HG02840 (cell line): ENCODE measurements around the gene PLA2G15.
A peak's percentile ranks its signal among the peaks of the same experiment; 100 is the strongest.

ENCODE experiments used
- ATAC-seq: cut with Tn5 transposase; IDR thresholded peaks from one replicate; pipeline ENCODE4 v1.9.1; 2021; ENCODE audit warnings: mild to moderate bottlenecking, moderate library complexity, moderate number of reproducible peaks; ENCODE audit not compliant: unreplicated experiment, low FRiP score

PLA2G15 gene

DNA sequence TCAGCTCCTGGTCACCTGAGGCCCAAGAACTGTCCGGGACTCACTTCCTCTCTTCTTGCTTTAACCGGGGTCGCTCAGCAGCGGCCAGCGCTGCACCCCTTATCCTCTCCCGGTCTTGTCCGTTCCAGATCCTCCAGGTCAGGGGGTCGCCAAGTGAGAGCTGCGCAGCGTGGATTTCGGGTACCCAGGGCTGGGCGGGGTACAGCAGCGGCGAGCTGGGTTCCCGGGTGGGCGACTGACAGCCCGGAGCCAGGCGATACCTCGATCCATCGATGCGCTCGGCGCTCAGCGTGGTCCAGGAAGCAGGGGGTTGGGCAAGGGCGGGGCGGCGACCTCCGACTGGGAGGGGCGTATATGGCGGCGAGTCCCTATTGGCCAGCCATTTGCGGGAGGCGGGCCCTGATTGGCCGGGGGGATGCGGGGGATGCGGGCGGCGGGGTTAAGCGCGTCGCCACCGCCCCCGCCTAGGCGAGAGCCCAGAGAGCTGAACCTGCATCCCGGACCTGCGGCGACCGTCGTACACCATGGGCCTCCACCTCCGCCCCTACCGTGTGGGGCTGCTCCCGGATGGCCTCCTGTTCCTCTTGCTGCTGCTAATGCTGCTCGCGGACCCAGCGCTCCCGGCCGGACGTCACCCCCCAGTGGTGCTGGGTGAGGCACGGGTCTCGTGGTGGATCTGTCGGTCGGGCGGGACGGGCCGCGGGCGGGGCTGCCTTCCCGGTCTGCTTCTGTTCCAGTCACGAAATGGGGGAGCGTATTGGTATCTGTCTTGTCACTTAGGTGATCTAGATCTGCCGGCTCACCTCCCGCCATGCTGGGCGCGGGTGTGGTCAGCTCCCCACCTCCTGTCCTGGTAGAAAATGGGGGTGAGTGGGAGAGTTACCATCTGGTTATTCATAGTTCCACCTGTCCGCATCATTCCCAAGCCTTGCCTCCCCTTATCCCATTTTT is at the start of gene PLA2G15:
PLA2G15 (plus strand) TSS at position 471 of the 951 bp plus-strand sequence; CDS start at position 525, 54 bp downstream.
- peak; percentile 88 for ATAC-seq

GRCh38 chr16:68197250-68197649 is 47.9 kb upstream of the PLA2G15 start:
- no peak for ATAC-seq

GRCh38 chr16:68200088-68200783 is 44.9 kb upstream of the PLA2G15 start:
- no peak for ATAC-seq

DNA sequence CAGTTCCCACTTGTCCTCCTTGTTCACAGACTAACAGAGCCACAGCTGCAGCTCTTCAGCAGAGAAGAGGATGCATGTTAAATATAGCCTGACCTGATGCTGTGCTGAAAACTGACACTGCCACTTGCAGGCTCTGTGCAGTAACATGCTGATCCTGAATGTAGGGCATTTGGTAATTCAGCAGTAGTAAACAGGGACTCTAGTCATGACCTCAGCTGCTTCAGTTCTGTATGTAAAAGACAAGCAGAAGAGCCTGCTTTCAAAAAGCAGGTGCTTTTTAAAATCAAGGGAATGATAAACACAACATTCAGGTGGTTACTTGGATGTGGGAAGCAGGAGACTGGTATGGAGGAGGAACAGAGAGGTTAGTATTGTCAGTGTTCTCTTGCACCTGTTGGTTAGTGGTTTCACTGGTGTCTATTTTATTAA is 43.1 kb upstream of the PLA2G15 start:
- ATAC-seq, result no peak

DNA sequence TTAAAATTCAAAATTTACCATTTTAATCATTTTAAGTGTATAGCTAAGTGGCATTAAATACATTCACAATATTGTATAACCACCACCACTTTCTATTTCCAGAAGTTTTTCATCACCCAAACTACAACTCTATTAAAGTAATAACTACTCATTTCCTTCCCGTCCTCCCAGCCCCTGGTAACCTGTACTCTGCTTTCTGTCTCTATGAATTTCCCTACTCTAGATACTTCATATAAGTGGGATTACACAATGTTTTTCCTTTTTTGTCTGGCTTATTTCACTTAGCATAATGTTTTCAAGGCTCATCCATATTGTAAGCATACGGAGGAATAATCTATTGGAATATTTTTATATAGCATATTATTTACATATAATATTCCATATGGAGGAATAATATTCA is 38.9 kb upstream of the PLA2G15 start:
- no peak for ATAC-seq

DNA sequence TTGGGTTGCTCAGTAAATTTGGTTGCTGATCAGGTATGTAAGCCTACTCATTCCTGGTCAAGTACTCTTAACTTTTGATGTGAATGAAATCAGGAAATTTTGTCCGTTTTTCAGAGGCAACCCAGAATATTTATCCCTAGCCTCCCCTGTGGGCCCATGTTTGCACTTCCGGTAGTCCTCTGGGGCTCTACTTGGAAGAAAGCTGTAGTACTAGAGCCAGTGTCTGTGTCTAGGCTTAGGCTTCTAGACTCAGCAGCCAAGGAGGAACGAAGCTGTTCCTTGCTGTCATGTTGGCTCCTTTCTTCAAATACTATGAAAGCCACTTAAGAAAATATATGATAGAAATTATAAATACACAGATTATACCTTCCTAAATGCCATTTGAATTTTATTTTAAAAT is 30.4 kb upstream of the PLA2G15 start:
- no peak for ATAC-seq

DNA sequence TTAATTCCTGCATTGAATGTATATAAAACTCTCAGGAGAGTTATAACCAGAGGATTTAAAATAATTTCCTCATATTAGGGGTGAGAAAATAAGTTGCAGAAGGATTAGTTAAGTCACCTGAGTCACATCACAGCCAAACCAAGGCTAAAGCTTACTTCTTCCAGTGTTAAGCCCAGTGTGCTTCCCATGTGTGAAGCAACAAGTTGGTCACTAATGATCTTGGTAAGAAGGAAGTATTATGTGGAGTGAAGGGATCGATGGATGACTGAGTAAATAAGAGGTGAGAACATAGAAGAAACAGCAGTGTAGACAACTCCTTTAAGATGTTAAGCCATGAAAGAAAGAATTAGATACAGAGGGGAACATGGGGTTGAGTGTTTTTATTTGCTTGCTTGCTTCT is 29.9 kb upstream of the PLA2G15 start:
- ATAC-seq, result no peak

DNA sequence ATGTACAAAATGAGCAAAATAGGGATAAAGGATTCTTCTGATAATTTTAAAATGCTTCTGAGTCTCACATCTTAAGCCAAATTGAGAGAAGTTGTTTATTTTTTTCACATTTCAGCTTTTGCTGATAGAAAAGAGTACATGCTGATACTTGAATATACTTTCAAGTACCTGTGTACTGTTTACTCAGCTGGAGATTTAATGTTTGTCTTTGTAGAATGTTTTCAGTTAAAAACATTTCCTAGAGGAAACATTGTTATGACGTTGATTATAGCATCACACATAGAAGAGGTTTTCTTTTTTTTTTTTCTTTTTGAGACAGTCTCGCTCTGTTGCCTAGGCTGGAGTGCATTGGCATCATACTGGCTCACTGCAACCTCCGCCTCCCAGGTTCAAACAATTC is 28.9 kb upstream of the PLA2G15 start:
- no peak for ATAC-seq

GRCh38 chr16:68217506-68217905 is 27.7 kb upstream of the PLA2G15 start:
- ATAC-seq, result no peak

- no peak for ATAC-seq
Measured at GRCh38 chr16:68219725-68220351, 25.3 kb upstream of the PLA2G15 start.

- no peak for ATAC-seq
Measured at GRCh38 chr16:68223072-68223471, 22.1 kb upstream of the PLA2G15 start.

GRCh38 chr16:68226116-68226515 is 19.1 kb upstream of the PLA2G15 start:
- ATAC-seq, result no peak

GRCh38 chr16:68227183-68227793 is 17.9 kb upstream of the PLA2G15 start:
- ATAC-seq, result no peak

DNA sequence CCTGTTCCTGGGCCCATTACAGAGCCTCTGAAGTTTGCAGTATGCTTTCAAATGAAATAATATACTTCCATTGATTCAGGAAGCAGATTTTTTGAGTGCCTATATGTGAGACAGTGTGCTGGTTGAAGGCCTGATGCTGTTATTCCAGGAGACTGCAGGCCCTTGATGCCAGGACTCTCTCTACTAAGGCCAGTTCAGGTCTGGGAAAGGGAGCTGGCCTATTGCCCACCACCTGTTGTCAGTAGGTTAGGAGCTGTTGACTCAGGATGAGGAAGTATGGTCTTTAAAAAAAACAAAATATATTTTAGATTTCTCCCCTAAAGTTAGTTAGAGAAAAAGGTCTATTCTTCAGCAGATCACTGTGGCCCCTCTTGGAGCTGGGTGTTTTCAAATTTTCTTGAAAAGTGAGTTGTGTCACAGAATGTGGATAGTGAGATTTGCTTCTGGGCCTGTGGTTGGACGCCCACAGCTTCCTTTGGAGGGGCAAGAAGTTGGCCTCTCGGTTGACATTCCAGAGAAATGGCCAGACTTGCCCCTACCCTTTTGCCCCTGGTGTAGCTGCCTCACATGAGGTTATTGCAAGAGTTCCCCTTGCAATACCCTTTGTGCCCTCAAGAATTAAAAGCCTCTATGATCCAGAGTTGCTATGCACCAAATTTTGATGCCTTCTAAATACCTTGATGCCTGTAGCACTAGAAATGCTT is 17.2 kb upstream of the PLA2G15 start:
- ATAC-seq, result no peak

DNA sequence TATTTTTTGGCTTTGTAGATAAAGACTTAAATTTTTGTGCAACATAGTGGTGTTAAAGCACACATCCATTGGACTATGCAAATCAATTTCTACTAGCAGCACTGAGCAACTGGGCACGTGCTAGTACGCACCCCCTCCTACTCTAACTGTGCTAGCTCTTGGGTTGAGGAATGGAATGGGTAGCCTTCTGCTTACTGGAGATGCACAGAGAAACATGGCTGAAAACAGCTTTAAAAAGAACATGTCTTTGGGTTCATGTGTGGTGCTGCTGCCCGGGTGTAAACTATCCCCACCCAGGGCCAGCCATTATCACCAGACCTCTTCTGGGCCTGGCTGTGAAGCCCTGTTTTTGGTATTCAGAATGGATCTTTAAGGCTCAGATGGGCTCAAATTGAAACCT is 16.5 kb upstream of the PLA2G15 start:
- ATAC-seq, result no peak

DNA sequence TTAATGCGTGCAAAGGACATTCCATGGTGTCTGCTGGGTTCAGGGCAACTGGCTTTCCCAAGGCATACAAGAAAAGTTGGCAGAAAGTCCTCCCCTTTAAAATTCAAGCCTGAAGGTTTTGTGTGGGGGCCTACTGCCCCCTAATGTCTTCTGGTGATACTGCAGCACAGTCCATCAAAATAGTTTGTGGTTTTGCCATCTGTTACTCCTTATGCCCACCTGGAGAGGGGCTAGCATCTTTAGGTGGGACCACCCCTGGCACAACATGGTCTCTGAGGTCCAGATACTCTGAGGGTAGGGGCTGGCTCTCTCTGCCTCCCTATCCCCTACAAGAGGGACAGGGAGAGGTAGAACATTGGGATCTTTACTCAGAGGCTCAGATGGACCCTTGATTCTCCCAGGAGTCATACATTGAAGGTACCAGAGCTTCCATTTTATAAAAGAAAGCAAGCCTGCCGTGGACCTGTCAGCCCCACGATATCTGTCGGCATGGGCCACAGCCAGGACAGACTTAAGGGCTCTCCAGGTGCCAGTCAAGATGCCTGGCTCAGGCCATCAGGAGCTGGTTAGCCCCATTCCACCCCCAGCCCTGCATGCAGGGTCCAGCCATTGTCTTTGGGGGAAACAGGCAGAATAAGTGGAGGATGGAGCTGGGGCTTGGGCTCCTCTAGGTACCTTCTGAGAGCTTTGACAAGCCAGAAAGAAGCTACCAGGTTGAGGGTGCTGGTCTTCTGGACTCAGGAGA is 15.6 kb upstream of the PLA2G15 start:
- ATAC-seq, result no peak

DNA sequence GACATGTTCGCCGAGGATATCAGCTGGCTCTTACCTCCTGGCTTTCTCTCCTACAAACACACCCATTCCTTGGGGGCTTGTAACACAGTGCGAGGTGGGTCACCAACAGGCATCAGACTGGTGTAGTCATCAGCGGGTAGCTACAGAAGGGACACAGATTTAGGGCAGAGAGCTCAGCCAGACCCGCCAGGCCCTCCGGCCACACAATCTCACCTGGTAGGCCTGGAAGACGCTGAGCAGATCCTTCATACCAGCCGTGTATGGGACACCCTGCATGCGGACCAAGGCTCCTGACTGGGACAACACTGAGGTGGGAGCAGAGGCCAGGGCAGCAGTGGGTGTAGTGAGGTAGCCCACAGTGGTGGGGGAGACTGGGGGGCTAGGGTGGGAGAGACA is 15.0 kb upstream of the PLA2G15 start:
- no peak for ATAC-seq

DNA sequence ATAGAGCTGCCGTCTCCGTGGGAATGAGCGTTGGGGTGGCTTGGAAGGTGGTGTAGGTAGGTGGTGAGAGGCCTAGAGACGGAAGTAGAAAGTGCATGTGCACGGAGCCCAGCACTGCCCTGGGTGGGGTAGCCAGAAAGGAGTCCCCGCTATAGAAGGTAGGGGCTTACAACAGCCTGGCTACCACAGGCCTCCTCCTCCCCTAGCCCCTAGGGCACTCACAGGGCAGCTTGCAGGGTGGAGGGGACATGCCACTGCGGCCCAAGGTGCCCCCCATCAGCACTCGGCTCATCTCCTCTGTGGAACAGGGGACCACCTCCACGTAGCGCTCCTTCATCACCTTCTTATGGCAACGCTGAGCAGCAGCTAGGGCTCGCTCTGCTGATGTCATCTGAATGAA is 14.2 kb upstream of the PLA2G15 start:
- no peak for ATAC-seq

GRCh38 chr16:68231384-68232136 is 13.6 kb upstream of the PLA2G15 start:
- ATAC-seq, result no peak
